OCI-LY7 (cell line): ENCODE measurements around the gene FLRT2. TPM values are rescaled to one million over a fixed set of nuclear protein-coding genes. Genes with fewer than 3 reads are reported as not detected.

Experiments
- BruUV-seq: library from RNA; stranded (reverse); fragments of 400-500 nt; replicated peaks from 2 replicates; lab custom pipeline; 2021; lab: Mats Ljungman, UMichigan
- CTCF ChIA-PET: fragments of 300-600 bp; sonication (Branson Sonifier 250); formaldehyde crosslinking; loops from one replicate; lab custom pipeline; 2022; ENCODE audit warnings: antibody characterized with exemption; ENCODE audit not compliant: unreplicated experiment; lab: Charles Lee
- POLR2A ChIA-PET: fragments of 300-600 bp; sonication (Branson Sonifier 250); formaldehyde crosslinking; loops from one replicate; lab custom pipeline; 2022; ENCODE audit warnings: antibody characterized with exemption; lab: Charles Lee
- DNase-seq: peaks from one replicate; pipeline ENCODE4 v3.0.0-alpha.2; 2015; ENCODE audit warnings: low spot score
- H2AFZ ChIP-seq: fragments of 200-600 bp; sonication (generic), shearing (Covaris generic); 2 replicates; pipeline ENCODE4 v1.6.1; 2014; ENCODE audit warnings: mild to moderate bottlenecking, antibody characterized with exemption, low read length, moderate library complexity
- H3K27ac ChIP-seq: fragments of 200-600 bp; sonication (generic); 2 replicates; pipeline ENCODE4 v1.5.1; 2014; ENCODE audit warnings: mixed run types, low read depth, mild to moderate bottlenecking, moderate library complexity, low read length, inconsistent platforms; ENCODE audit not compliant: poor library complexity, severe bottlenecking
- H3K36me3 ChIP-seq: fragments of 200-600 bp; sonication (generic); 2 replicates; pipeline ENCODE4 v1.6.1; 2014; ENCODE audit warnings: mild to moderate bottlenecking, antibody characterized with exemption, low read length, moderate library complexity, mixed read lengths; ENCODE audit not compliant: insufficient read depth
- H3K4me1 ChIP-seq: fragments of 200-600 bp; sonication (generic); 2 replicates; pipeline ENCODE4 v1.5.1; 2014; ENCODE audit warnings: mild to moderate bottlenecking, low read length; ENCODE audit not compliant: insufficient read depth, poor library complexity, severe bottlenecking
- H3K4me2 ChIP-seq: fragments of 200-600 bp; sonication (generic); 2 replicates; pipeline ENCODE4 v1.6.1; 2014; ENCODE audit warnings: mild to moderate bottlenecking, low read length
- H3K4me3 ChIP-seq: fragments of 200-600 bp; sonication (generic); 2 replicates; pipeline ENCODE4 v1.5.1; 2014; ENCODE audit warnings: mild to moderate bottlenecking, low read depth, low read length; ENCODE audit not compliant: poor library complexity, severe bottlenecking
- H3K79me2 ChIP-seq: fragments of 200-600 bp; sonication (generic); 2 replicates; pipeline ENCODE4 v1.6.1; 2016; ENCODE audit warnings: low read depth, mild to moderate bottlenecking, low read length, moderate library complexity, mixed read lengths; ENCODE audit not compliant: insufficient read depth
- H3K9me2 ChIP-seq: fragments of 200-600 bp; sonication (generic); 2 replicates; pipeline ENCODE4 v1.6.1; 2016; ENCODE audit warnings: mild to moderate bottlenecking, low read length, mixed read lengths; ENCODE audit not compliant: insufficient read depth
- H3K9me3 ChIP-seq: fragments of 200-600 bp; sonication (generic); 2 replicates; pipeline ENCODE4 v1.6.1; 2014; ENCODE audit warnings: mild to moderate bottlenecking, mixed run types, low read length, mixed read lengths
- H4K20me1 ChIP-seq: fragments of 200-600 bp; sonication (generic); 2 replicates; pipeline ENCODE4 v1.6.1; 2014; ENCODE audit warnings: mild to moderate bottlenecking, antibody characterized with exemption, low read length, moderate library complexity, mixed read lengths; ENCODE audit not compliant: insufficient read depth
- EZH2phosphoT487 ChIP-seq: fragments of 200-600 bp; sonication (generic); IDR thresholded peaks from 2 replicates; pipeline ENCODE4 v1.6.1; 2018; ENCODE audit warnings: low read depth, borderline replicate concordance, mild to moderate bottlenecking, mixed run types, antibody characterized with exemption, low read length, moderate library complexity, mixed read lengths
- intact Hi-C: fragments of 100-400 bp; cut with micrococcal nuclease; formaldehyde crosslinking; loops from one replicate; pipeline ENCODE4 v1.10.0; 2022; ENCODE audit not compliant: unreplicated experiment
- total RNA-seq, 2 experiments: library from RNA; depleted of rRNA in 1 of 2; stranded (reverse); fragments of >200 nt in 1 of 2; shearing (Covaris generic) in 1 of 2; gene quantifications; 2 replicates each; pipeline ENCODE4 v1.2.3, GENCODE V29; 2014 to 2022
- TF ChIP-seq, protein P1 (sequence below): fragments of 200-600 bp; sonication (generic); conservative IDR thresholded peaks from 2 replicates; pipeline ENCODE4 v1.5.1; 2014; ENCODE audit warnings: mild to moderate bottlenecking, antibody characterized with exemption, low read length, moderate library complexity, mixed read lengths

FLRT2 gene
- total RNA-seq, 2 experiments from 2014 or later = not detected

DNA sequence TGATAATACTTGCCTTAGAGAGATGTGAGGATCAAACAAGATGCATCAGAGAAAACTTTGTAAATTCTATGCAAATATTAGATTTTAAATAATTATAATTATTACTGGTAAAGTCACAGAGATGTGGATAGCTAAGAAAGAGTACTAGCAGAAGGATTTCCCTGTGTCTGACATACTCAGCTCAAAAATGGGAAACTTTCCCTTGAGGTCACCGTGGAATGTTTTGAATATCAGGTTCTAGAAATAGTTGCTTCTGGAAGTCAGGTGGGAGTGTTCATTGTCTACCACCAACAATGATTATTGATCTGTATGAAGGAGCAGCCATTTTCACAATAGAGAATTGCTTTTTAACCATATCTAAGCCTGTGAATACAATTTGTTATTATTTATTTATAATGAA lies 71.7 kb downstream of the FLRT2 start:
- TF ChIP-seq, protein P1, sequence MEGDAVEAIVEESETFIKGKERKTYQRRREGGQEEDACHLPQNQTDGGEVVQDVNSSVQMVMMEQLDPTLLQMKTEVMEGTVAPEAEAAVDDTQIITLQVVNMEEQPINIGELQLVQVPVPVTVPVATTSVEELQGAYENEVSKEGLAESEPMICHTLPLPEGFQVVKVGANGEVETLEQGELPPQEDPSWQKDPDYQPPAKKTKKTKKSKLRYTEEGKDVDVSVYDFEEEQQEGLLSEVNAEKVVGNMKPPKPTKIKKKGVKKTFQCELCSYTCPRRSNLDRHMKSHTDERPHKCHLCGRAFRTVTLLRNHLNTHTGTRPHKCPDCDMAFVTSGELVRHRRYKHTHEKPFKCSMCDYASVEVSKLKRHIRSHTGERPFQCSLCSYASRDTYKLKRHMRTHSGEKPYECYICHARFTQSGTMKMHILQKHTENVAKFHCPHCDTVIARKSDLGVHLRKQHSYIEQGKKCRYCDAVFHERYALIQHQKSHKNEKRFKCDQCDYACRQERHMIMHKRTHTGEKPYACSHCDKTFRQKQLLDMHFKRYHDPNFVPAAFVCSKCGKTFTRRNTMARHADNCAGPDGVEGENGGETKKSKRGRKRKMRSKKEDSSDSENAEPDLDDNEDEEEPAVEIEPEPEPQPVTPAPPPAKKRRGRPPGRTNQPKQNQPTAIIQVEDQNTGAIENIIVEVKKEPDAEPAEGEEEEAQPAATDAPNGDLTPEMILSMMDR = no peak
- TF ChIP-seq EZH2phosphoT487 = no peak
- CTCF ChIA-PET = no interaction called here
- H3K79me2 ChIP-seq = no peaks in the 10 kb centered on the region
- no peak overlapping the region for H3K4me3 ChIP-seq
- H2AFZ ChIP-seq = no peak overlapping the region
- H3K4me1 ChIP-seq = no peaks in the 10 kb centered on the region
- intact Hi-C loops = no loop called here
- H3K27ac ChIP-seq = no peak overlapping the region
- BruUV-seq = no TSS peak
- DNase-seq = no peak
- POLR2A ChIA-PET = interaction anchor here (0.9 kb wide), 1 partner anchor 20 kb away, joined by 3 read pairs; no protein-coding TSS in a partner anchor
- no peaks in the 10 kb centered on the region for H3K9me3 ChIP-seq
- H3K4me2 ChIP-seq = no peak overlapping the region
- H4K20me1 ChIP-seq = no peaks in the 10 kb centered on the region
- H3K9me2 ChIP-seq = no peaks in the 10 kb centered on the region
- H3K36me3 ChIP-seq = no peaks in the 10 kb centered on the region

DNA sequence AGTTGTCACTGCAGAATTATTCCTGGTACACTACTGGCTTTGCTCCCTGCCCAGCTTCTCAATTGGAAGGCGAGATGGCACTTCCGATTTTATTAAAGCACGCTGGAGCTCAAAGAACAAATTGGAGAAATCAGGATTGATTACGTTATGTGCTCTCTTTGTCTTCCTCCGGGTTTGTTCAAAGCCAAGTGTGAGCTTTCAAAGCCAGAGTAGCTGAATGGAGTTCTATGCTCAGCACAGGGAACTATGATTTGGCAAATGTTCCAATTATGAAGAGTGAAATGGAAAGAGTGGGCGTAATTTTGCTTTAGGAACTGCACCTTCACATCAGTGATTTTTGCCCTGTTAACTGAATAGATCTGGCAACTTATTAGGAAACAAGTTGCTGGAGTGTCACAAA lies 72.4 kb downstream of the FLRT2 start:
- Histone ChIP-seq H4K20me1 (no peaks in the 10 kb centered on the region), H2AFZ (no peak overlapping the region), H3K36me3 (no peaks in the 10 kb centered on the region), H3K27ac (no peak overlapping the region), H3K4me3 (no peak overlapping the region), H3K9me2 (no peaks in the 10 kb centered on the region), H3K9me3 (no peaks in the 10 kb centered on the region), H3K79me2 (no peaks in the 10 kb centered on the region), H3K4me2 (no peak overlapping the region), H3K4me1 (no peaks in the 10 kb centered on the region)
- CTCF ChIA-PET = no interaction called here
- no peak for DNase-seq
- no TSS peak for BruUV-seq
- intact Hi-C loops = no loop called here
- TF ChIP-seq EZH2phosphoT487 = no peak
- TF ChIP-seq, protein P1 = no peak
- POLR2A ChIA-PET = interaction anchor here (0.9 kb wide), 1 partner anchor 21 kb away, joined by 3 read pairs; no protein-coding TSS in a partner anchor

DNA sequence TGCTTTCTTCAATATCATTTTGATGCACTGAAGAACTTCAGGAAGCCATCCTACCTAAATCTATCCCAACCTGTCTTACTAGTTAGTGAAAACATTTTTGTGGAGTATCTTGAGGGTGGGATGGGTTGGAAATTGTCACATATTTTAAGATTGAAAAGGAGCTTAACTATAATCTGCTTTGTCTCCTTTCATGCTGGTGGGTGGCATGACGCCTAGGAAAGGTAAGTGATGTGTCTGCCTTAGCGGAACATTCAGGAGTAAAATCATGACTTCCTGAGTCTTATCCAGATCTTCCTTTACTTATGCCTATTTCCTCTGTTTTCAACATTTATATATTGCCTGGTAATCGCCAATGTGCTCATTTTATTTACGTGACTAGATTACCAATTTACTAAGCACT lies 74.1 kb downstream of the FLRT2 start:
- Histone ChIP-seq H3K27ac (no peak overlapping the region), H3K4me3 (no peak overlapping the region), H3K4me1 (no peaks in the 10 kb centered on the region), H3K79me2 (no peaks in the 10 kb centered on the region), H3K4me2 (no peak overlapping the region), H4K20me1 (no peaks in the 10 kb centered on the region), H3K36me3 (no peaks in the 10 kb centered on the region), H3K9me3 (no peaks in the 10 kb centered on the region), H2AFZ (no peak overlapping the region), H3K9me2 (no peaks in the 10 kb centered on the region)
- BruUV-seq = no TSS peak
- CTCF ChIA-PET = no interaction called here
- DNase-seq = no peak
- intact Hi-C loops = no loop called here
- POLR2A ChIA-PET = interaction anchor here (0.7 kb wide), 1 partner anchor 14 kb away, joined by 4 read pairs; no protein-coding TSS in a partner anchor
- no peak for TF ChIP-seq EZH2phosphoT487
- TF ChIP-seq, protein P1 = no peak
